ENCODE measurements around the gene B4GALT1. TPM values are rescaled to one million over a fixed set of nuclear protein-coding genes. Genes with fewer than 3 reads are reported as not detected.

The B4GALT1 gene
- total RNA-seq, 3 donors from 2014 or later, result 60.8 to 81.8 (median 66.2) TPM

- H3K27ac ChIP-seq, result no peak overlapping the region
- no peak for DNase-seq (ENCODE audit: low spot score in 2 of 2)
- H3K4me3 ChIP-seq, result no peak overlapping the region
- H3K27me3 ChIP-seq, result no peaks in the 10 kb centered on the region
- TF ChIP-seq POLR2A (IDR thresholded peaks at IDR 0.05) (no peak), CTCF (IDR thresholded peaks at IDR 0.05) (no peak), POLR2AphosphoS5 (IDR thresholded peaks at IDR 0.05) (no peak)
- H3K9me3 ChIP-seq, result no peaks in the 10 kb centered on the region
- intact Hi-C loops (cut with DNase I; ENCODE audit: low total_unique reads), result no loop called here
- H3K4me1 ChIP-seq, result no peaks in the 10 kb centered on the region
- H3K36me3 ChIP-seq, result no peaks in the 10 kb centered on the region
Observed at GRCh38 chr9:33175649-33176325, 8.7 kb upstream of the B4GALT1 start.

- no peaks in the 10 kb centered on the region for H3K27me3 ChIP-seq
- no peak for DNase-seq (ENCODE audit: low spot score in 2 of 2)
- no peaks in the 10 kb centered on the region for H3K9me3 ChIP-seq
- intact Hi-C loops (cut with DNase I; ENCODE audit: low total_unique reads), result loop anchor here (5.0 kb wide), 1 partner anchor 60 kb away; no protein-coding TSS in a partner anchor
- no peaks in the 10 kb centered on the region for H3K36me3 ChIP-seq
- TF ChIP-seq POLR2AphosphoS5 (IDR thresholded peaks at IDR 0.05), result no peak
- TF ChIP-seq POLR2A (IDR thresholded peaks at IDR 0.05), result no peak
- no peak for TF ChIP-seq CTCF (IDR thresholded peaks at IDR 0.05)
- H3K4me1 ChIP-seq, result peaks cover 0 to 10% of the 10 kb centered on the region in 2 donors
- no peak overlapping the region for H3K27ac ChIP-seq
- H3K4me3 ChIP-seq, result no peak overlapping the region
Observed at GRCh38 chr9:33172256-33173238, 5.4 kb upstream of the B4GALT1 start.

- intact Hi-C loops (cut with DNase I; ENCODE audit: low total_unique reads), result loop anchor here (5.0 kb wide), 1 partner anchor 62 kb away; no protein-coding TSS in a partner anchor
- TF ChIP-seq POLR2A (IDR thresholded peaks at IDR 0.05) (no peak), POLR2AphosphoS5 (IDR thresholded peaks at IDR 0.05) (peak in 2 of 3 donors; percentile 34 to 67), CTCF (IDR thresholded peaks at IDR 0.05) (peak; percentile 28 to 78 (median 52))
- H3K27me3 ChIP-seq, result no peaks in the 10 kb centered on the region
- no peaks in the 10 kb centered on the region for H3K9me3 ChIP-seq
- DNase-seq (ENCODE audit: low spot score in 2 of 2), result peak; percentile 75 to 86
- peaks cover 0 to 10% of the 10 kb centered on the region in 2 donors for H3K4me1 ChIP-seq
- H3K36me3 ChIP-seq, result no peaks in the 10 kb centered on the region
- peak overlapping the region; percentile 64 to 71 for H3K27ac ChIP-seq
- no peak overlapping the region for H3K4me3 ChIP-seq
Observed at GRCh38 chr9:33170464-33171415, 3.6 kb upstream of the B4GALT1 start.

GRCh38 chr9:33168941-33169544 lies 1.9 kb upstream of the B4GALT1 start:
- H3K9me3 ChIP-seq, result no peaks in the 10 kb centered on the region
- intact Hi-C loops (cut with DNase I; ENCODE audit: low total_unique reads), result loop anchor here (5.0 kb wide), 1 partner anchor 87 kb away; no protein-coding TSS in a partner anchor
- no peak for DNase-seq (ENCODE audit: low spot score in 2 of 2)
- H3K36me3 ChIP-seq, result no peaks in the 10 kb centered on the region
- H3K27ac ChIP-seq, result peak overlapping the region; percentile 98 to 99
- H3K4me3 ChIP-seq, result no peak overlapping the region
- H3K27me3 ChIP-seq, result no peaks in the 10 kb centered on the region
- H3K4me1 ChIP-seq, result peaks cover 0 to 14% of the 10 kb centered on the region in 2 donors
- TF ChIP-seq POLR2A (IDR thresholded peaks at IDR 0.05), result no peak
- no peak for TF ChIP-seq CTCF (IDR thresholded peaks at IDR 0.05)

Data from breast epithelium (tissue), 4 donors.